Hepatocyte (in vitro differentiated cells): Measurements from ENCODE around the gene ARFRP1.

ENCODE experiments used
- EZH2 ChIP-seq: fragments of 200-600 bp; sonication (generic); IDR thresholded peaks from 2 replicates; pipeline ENCODE4 v1.6.1; 2016; ENCODE audit warnings: antibody characterized with exemption, mild to moderate bottlenecking, borderline replicate concordance
- TF ChIP-seq, protein P1 (sequence below): fragments of 200-600 bp; sonication (generic); IDR thresholded peaks from 2 replicates; pipeline ENCODE4 v1.5.1; 2016; ENCODE audit warnings: antibody characterized with exemption, mild to moderate bottlenecking; ENCODE audit not compliant: poor library complexity

DNA sequence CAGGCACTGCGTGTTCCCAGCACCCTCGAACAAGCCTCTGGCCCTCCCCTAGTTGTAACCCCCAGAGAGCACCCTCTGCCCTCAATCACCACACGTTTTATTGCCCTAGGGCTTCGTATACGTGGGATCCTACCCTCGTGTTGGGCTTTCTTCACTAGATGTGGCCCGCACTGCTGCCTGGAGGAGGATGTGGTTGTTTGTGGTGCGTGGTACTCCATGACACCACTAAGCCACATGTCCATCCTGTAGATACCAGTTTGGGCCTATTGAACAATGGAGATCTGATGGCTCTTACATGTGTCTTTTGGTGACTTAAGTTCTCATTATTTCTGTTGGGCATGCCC is 48.8 kb upstream of the ARFRP1 start:
- TF ChIP-seq, protein P1, sequence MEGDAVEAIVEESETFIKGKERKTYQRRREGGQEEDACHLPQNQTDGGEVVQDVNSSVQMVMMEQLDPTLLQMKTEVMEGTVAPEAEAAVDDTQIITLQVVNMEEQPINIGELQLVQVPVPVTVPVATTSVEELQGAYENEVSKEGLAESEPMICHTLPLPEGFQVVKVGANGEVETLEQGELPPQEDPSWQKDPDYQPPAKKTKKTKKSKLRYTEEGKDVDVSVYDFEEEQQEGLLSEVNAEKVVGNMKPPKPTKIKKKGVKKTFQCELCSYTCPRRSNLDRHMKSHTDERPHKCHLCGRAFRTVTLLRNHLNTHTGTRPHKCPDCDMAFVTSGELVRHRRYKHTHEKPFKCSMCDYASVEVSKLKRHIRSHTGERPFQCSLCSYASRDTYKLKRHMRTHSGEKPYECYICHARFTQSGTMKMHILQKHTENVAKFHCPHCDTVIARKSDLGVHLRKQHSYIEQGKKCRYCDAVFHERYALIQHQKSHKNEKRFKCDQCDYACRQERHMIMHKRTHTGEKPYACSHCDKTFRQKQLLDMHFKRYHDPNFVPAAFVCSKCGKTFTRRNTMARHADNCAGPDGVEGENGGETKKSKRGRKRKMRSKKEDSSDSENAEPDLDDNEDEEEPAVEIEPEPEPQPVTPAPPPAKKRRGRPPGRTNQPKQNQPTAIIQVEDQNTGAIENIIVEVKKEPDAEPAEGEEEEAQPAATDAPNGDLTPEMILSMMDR: no peak
- no peak for TF ChIP-seq EZH2
